K562 (cell line): Measurements from ENCODE around the gene SLFNL1. TPM values are rescaled to one million over a fixed set of nuclear protein-coding genes. Genes with fewer than 3 reads are reported as not detected.
A peak's percentile ranks its signal among the peaks of the same experiment; 100 is the strongest.

Experiments used
- ATAC-seq: fragments of 200-7000 bp; cut with Tn5 transposase; 3 replicates; pipeline ENCODE4 v1.9.1; 2020; ENCODE audit warnings: moderate library complexity
- BruUV-seq: library from RNA; stranded (reverse); fragments of 400-500 nt; replicated peaks from 2 replicates; lab custom pipeline; 2021; lab: Mats Ljungman, UMichigan
- CTCF ChIA-PET: fragments of 300-600 bp; formaldehyde crosslinking; extraction: SDS; loops from one replicate; lab custom pipeline; 2021; ENCODE audit warnings: low intra/inter-chr PET ratio; lab: Yijun Ruan, JAX
- POLR2A ChIA-PET: fragments of 300-600, 350-650 bp; sonication (Branson Sonifier 250); formaldehyde crosslinking; extraction: SDS; loops from one replicate; lab custom pipeline; 2021; ENCODE audit warnings: antibody characterized with exemption, inconsistent platforms; lab: Yijun Ruan, JAX
- DNase-seq, 4 experiments: peaks; one replicate each; pipeline versions ENCODE4 v3.0.0 to v3.0.0-alpha.2; 2011 to 2018; ENCODE audit warnings: low spot score in 3 of 4, mixed read lengths in 3 of 4; ENCODE audit errors: extremely low read depth in 1 of 4
- FAIRE-seq: peaks from 2 replicates; lab custom pipeline; 2011; peaks lifted over from hg19 to GRCh38; lab: Jason Lieb, UNC
- H2AFZ ChIP-seq: 2 replicates; pipeline ENCODE4 v1.6.0; 2011; ENCODE audit warnings: low read depth, low read length, control low read depth, inconsistent platforms
- H3K27ac ChIP-seq: fragments of 200-600 bp; 3 replicates; pipeline ENCODE4 v1.8.0; 2011; ENCODE audit warnings: low read depth, mild to moderate bottlenecking, control low read depth, inconsistent platforms, low read length, moderate library complexity, mixed read lengths; ENCODE audit errors: extremely low read depth
- H3K27me3 ChIP-seq, 2 experiments: fragments of 300-600 bp in 1 of 2; 2 replicates in 1 of 2; 3 replicates in 1 of 2; pipeline versions ENCODE4 v1.6.0 to v1.8.0; 2011; ENCODE audit warnings: inconsistent platforms in 2 of 2, low read length in 2 of 2, mild to moderate bottlenecking in 1 of 2, mixed read lengths in 1 of 2, moderate library complexity in 1 of 2; ENCODE audit not compliant: control insufficient read depth in 2 of 2, insufficient read depth in 2 of 2
- H3K36me3 ChIP-seq: fragments of 300-600 bp; 3 replicates; pipeline ENCODE4 v1.8.0; 2011; ENCODE audit warnings: mild to moderate bottlenecking, low read length, inconsistent platforms; ENCODE audit not compliant: control insufficient read depth, insufficient read depth
- H3K4me1 ChIP-seq, 2 experiments: fragments of 200-600 bp in 1 of 2; replicated peaks in 1 of 2; 2 replicates in 1 of 2; 3 replicates in 1 of 2; pipeline versions ENCODE4 v1.5.1 to v1.8.0; 2011; ENCODE audit warnings: inconsistent platforms in 2 of 2, low read length in 2 of 2, mild to moderate bottlenecking in 1 of 2, mixed read lengths in 1 of 2, moderate library complexity in 1 of 2; ENCODE audit not compliant: control insufficient read depth in 2 of 2, insufficient read depth in 2 of 2
- H3K4me2 ChIP-seq: 2 replicates; pipeline ENCODE4 v1.6.1; 2011; ENCODE audit warnings: low read length, control low read depth, inconsistent platforms, mixed read lengths; ENCODE audit not compliant: insufficient read depth
- H3K4me3 ChIP-seq: fragments of 200-600 bp; sonication (generic), shearing (Covaris generic); 2 replicates; pipeline ENCODE4 v1.5.1; 2016; ENCODE audit warnings: control low read depth, inconsistent platforms
- H3K79me2 ChIP-seq: fragments of 200-600 bp; 3 replicates; pipeline ENCODE4 v1.8.0; 2011; ENCODE audit warnings: low read length, inconsistent platforms; ENCODE audit not compliant: control insufficient read depth, insufficient read depth
- H3K9ac ChIP-seq, 2 experiments: 2 replicates each; pipeline versions ENCODE4 v1.6.0 to v1.6.1; 2011; ENCODE audit warnings: low read depth in 2 of 2, low read length in 2 of 2, control low read depth in 1 of 2, inconsistent platforms in 1 of 2, mild to moderate bottlenecking in 1 of 2, mixed read lengths in 1 of 2; ENCODE audit not compliant: insufficient read depth in 1 of 2
- H3K9me1 ChIP-seq: one replicate; pipeline ENCODE4 v1.6.0; 2011; ENCODE audit warnings: inconsistent platforms, mild to moderate bottlenecking, low read length, moderate library complexity; ENCODE audit not compliant: control insufficient read depth, insufficient read depth
- H3K9me3 ChIP-seq: replicated peaks from 2 replicates; pipeline ENCODE4 v1.5.1; 2011; ENCODE audit warnings: low read depth, low read length, inconsistent platforms; ENCODE audit not compliant: control insufficient read depth, insufficient read depth
- H4K20me1 ChIP-seq: replicated peaks from 2 replicates; pipeline ENCODE4 v1.6.1; 2011; ENCODE audit warnings: low read length, inconsistent platforms, mixed read lengths; ENCODE audit not compliant: control insufficient read depth, insufficient read depth
- ESRRA ChIP-seq: fragments of 450-650 bp; IDR thresholded peaks from 2 replicates; pipeline ENCODE4 v1.6.1; 2014; ENCODE audit warnings: low read depth, mild to moderate bottlenecking, moderate library complexity, borderline replicate concordance
- ID3 ChIP-seq, 2 experiments: fragments of 250-450 bp in 1 of 2; fragments of 450-650 bp in 1 of 2; sonication (Bioruptor Pico) in 1 of 2; IDR thresholded peaks; 2 replicates each; pipeline versions ENCODE4 v1.6.1 to v1.8.0; 2016 to 2021; ENCODE audit warnings: mild to moderate bottlenecking in 2 of 2, moderate library complexity in 2 of 2, missing compliant biosample characterization in 1 of 2, missing genetic modification characterization in 1 of 2
- NR2C1 ChIP-seq, 2 experiments: fragments of 450-650 bp; IDR thresholded peaks; 2 replicates each; pipeline ENCODE4 v1.6.1; 2017; ENCODE audit warnings: mild to moderate bottlenecking in 2 of 2, antibody characterized with exemption in 1 of 2, inconsistent platforms in 1 of 2, missing compliant biosample characterization in 1 of 2, missing genetic modification characterization in 1 of 2
- SPI1 ChIP-seq: IDR thresholded peaks from 2 replicates; pipeline ENCODE4 v1.6.1; 2011; ENCODE audit warnings: low read depth, low read length, control low read depth, borderline replicate concordance
- TOE1 ChIP-seq, 2 experiments: fragments of 450-650 bp in 1 of 2; sonication (generic) in 1 of 2; formaldehyde crosslinking in 1 of 2; IDR thresholded peaks; 2 replicates each; pipeline versions ENCODE4 v1.7.1 to v1.8.0; 2016 to 2022; ENCODE audit warnings: borderline replicate concordance in 2 of 2, mild to moderate bottlenecking in 2 of 2, antibody characterized with exemption in 1 of 2, inconsistent platforms in 1 of 2, low read depth in 1 of 2, missing genetic modification reagents in 1 of 2, moderate library complexity in 1 of 2
- ZEB2 ChIP-seq: fragments of 450-650 bp; IDR thresholded peaks from 2 replicates; pipeline ENCODE4 v1.6.1; 2016
- WGBS: fragments of 100-300 bp; shearing (Covaris generic); methylation state at CpG from one replicate; pipeline ENCODE4 v1.1.6; 2016; ENCODE audit warnings: low coverage, mixed read lengths; ENCODE audit not compliant: insufficient coverage; ENCODE audit errors: missing lambda C conversion rate; 5-methylcytosine and 5-hydroxymethylcytosine counted together
- in situ Hi-C: fragments of 300-500 bp; cut with MboI; formaldehyde crosslinking; loops from 4 replicates; pipeline ENCODE4 v1.15.0; 2018; ENCODE audit warnings: inconsistent platforms, mixed read lengths
- intact Hi-C: fragments of 100-400 bp; cut with micrococcal nuclease; formaldehyde crosslinking; loops from 2 replicates; pipeline ENCODE4 v1.14.2; 2022
- polyA plus RNA-seq, 8 experiments: library from polyadenylated mRNA; depleted of rRNA in 4 of 8; stranded (reverse) in 5 of 8; unstranded in 3 of 8; fragments of >200 nt; fragmentation: Nextera tagmentation in 2 of 8; fragmentation: Illumina TruSeq in 1 of 8; extraction: Ambion mirVana in 2 of 8; extraction: Trizol in 1 of 8; gene quantifications; 2 replicates each; pipeline versions ENCODE4 v1.2.1 to v1.2.3, GENCODE V29; 2011 to 2014; ENCODE audit warnings: inconsistent platforms in 1 of 8, missing spikeins in 1 of 8
- total RNA-seq, 7 experiments: library from RNA; depleted of rRNA in 6 of 7; stranded (reverse); fragments of >200 nt in 6 of 7; fragmentation: Illumina TruSeq in 2 of 7; extraction: Trizol in 2 of 7; gene quantifications; 2 replicates each; pipeline versions ENCODE4 v1.2.1 to v1.2.3, GENCODE V29; 2011 to 2021; ENCODE audit warnings: low replicate concordance in 1 of 7

Gene SLFNL1
- total and polyA plus RNA-seq, 9 of the 15 experiments (the other 6 are each of a cell fraction or from before 2014, with no cell fraction given), result 0.05 to 0.14 (median 0.06) TPM; not detected in 5

DNA sequence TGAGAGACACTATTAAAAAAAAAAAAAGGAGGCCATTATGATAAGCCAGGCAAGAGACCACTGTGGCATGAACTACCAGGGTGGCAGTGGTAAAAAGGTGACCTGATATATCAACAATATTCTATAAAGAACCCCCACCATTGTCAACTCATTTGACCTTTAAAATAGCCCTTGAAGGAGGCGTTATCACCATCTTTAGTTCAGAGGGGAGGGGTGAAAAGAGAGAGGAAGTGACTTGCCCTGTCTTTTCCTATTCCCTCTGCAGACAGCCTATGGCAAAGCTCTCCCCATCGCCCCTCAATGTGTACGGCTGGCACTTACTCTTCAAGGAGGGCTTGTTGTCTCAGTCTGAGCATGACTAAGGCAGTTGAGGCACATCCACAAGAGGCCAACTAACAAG is 11.7 kb upstream of the SLFNL1 start:
- Histone ChIP-seq H4K20me1 (no peaks in the 10 kb centered on the region), H3K9ac (no peak overlapping the region), H3K36me3 (peaks cover 73% of the 10 kb centered on the region), H3K27ac (no peak overlapping the region), H3K4me3 (no peak overlapping the region), H3K79me2 (no peaks in the 10 kb centered on the region), H3K4me2 (no peak overlapping the region), H3K9me3 (peaks cover 3% of the 10 kb centered on the region), H3K9me1 (no peaks in the 10 kb centered on the region), H2AFZ (no peak overlapping the region), H3K4me1 (peaks cover 2 to 3% of the 10 kb centered on the region in 2 experiments; a peak in 2 of 5 replicates)
- BruUV-seq, result no TSS peak
- ChIA-PET POLR2A (interaction anchor here (0.7 kb wide), 1 partner anchor 433 kb away, joined by 3 read pairs; no protein-coding TSS in a partner anchor), CTCF (no interaction called here)
- peak; percentile 37 for FAIRE-seq
- intact Hi-C loops (loop anchor here (10.0 kb wide), 1 partner anchor 392 kb away; no protein-coding TSS in a partner anchor), in situ Hi-C loops (no loop called here)
- peak; percentile 64 for ATAC-seq
- DNase-seq, result no peak
- peak; percentile 91 for TF ChIP-seq SPI1
- TF ChIP-seq ESRRA, result peak; percentile 77
- TF ChIP-seq TOE1 (IDR thresholded peaks at IDR 0.05; ENCODE audit: borderline replicate concordance), result no peak
- no peak for TF ChIP-seq TOE1 (CRISPR knock-in tag; IDR thresholded peaks at IDR 0.05; ENCODE audit: borderline replicate concordance, low read depth)
- no peak for TF ChIP-seq ID3 (CRISPR knock-in tag; IDR thresholded peaks at IDR 0.05)
- peak; percentile 87 for TF ChIP-seq ID3 (tag; IDR thresholded peaks at IDR 0.05)
- TF ChIP-seq ZEB2, result no peak
- no peak for TF ChIP-seq NR2C1 (IDR thresholded peaks at IDR 0.05)
- TF ChIP-seq NR2C1 (tag; IDR thresholded peaks at IDR 0.05), result peak; percentile 39; the same call in 1 of the 2 replicates
- TF ChIP-seq, all 486 proteins: peak for 4
- 66% methylated on average over 3 of the region's 3 CpGs for WGBS
- H3K27me3 ChIP-seq, result no peaks in the 10 kb centered on the region
